HEK293T (cell line): ENCODE results near the gene RAB44.

Source experiments
- L3MBTL2 ChIP-seq: fragments of 450-650 bp; conservative IDR thresholded peaks from 2 replicates; pipeline ENCODE4 v1.6.1; 2016; ENCODE audit warnings: mild to moderate bottlenecking
- NFRKB ChIP-seq: fragments of 450-650 bp; IDR thresholded peaks from 2 replicates; pipeline ENCODE4 v1.6.1; 2016; ENCODE audit warnings: mild to moderate bottlenecking, moderate library complexity
- ZNF384 ChIP-seq: fragments of 450-650 bp; IDR thresholded peaks from 2 replicates; pipeline ENCODE4 v1.6.1; 2016

GRCh38 chr6:36765594-36766398 lies 68.2 kb downstream of the RAB44 start:
- no peak for TF ChIP-seq NFRKB
- no peak for TF ChIP-seq ZNF384
- no peak for TF ChIP-seq L3MBTL2
